Tibial artery (tissue), 4 donors: ENCODE measurements around the gene EGF.
A peak's percentile ranks its signal among the peaks of the same experiment; 100 is the strongest.
"Not testable (repeated sequence)": the region's sequence is repeated elsewhere in the genome, so short reads cannot be mapped to it uniquely, and the experiment has no call there.

Experiments
- DNase-seq, 2 donors: peaks; one replicate each; pipeline ENCODE4 v3.0.0-alpha.2; 2019
- H3K27ac ChIP-seq, 2 donors: fragments of 200-600 bp; sonication (generic) in 1 of 2; 1 replicate in 1 of 2; 2 replicates in 1 of 2; pipeline ENCODE4 v1.5.1; 2018 to 2019; ENCODE audit warnings: mild to moderate bottlenecking in 1 of 2
- H3K27me3 ChIP-seq, 2 donors: fragments of 200-600 bp; sonication (generic) in 1 of 2; one replicate each; pipeline versions ENCODE4 v1.5.1 to v1.6.0; 2016 to 2019
- H3K36me3 ChIP-seq, 3 donors: fragments of 200-600 bp; sonication (generic) in 2 of 3; one replicate each; pipeline ENCODE4 v1.5.1; 2016 to 2019; ENCODE audit warnings: mild to moderate bottlenecking in 2 of 3
- H3K4me1 ChIP-seq, 4 donors: fragments of 200-600 bp; sonication (generic) in 2 of 4; 1 replicate in 3 of 4; 2 replicates in 1 of 4; pipeline ENCODE4 v1.5.1; 2016 to 2019
- H3K4me3 ChIP-seq, 2 donors: fragments of 200-600 bp; sonication (generic) in 1 of 2; 1 replicate in 1 of 2; 2 replicates in 1 of 2; pipeline ENCODE4 v1.5.1; 2018 to 2019; ENCODE audit warnings: mild to moderate bottlenecking in 2 of 2
- H3K9me3 ChIP-seq, 3 donors: fragments of 200-600 bp; sonication (generic) in 1 of 3; one replicate each; pipeline ENCODE4 v1.5.1; 2016 to 2019
- intact Hi-C: fragments of 100-400 bp; cut with DNase I; formaldehyde crosslinking; loops from one replicate; pipeline ENCODE4 v1.15.0; 2023; ENCODE audit warnings: low total_unique reads
- TF ChIP-seq, protein P1 (sequence below), 2 experiments: fragments of 200-600 bp in 1 of 2; fragments of 450-650 bp in 1 of 2; IDR thresholded peaks; one replicate each; pipeline ENCODE4 v1.5.1; 2017 to 2019; ENCODE audit warnings: antibody characterized with exemption in 2 of 2, mild to moderate bottlenecking in 1 of 2, moderate library complexity in 1 of 2

EGF gene

DNA sequence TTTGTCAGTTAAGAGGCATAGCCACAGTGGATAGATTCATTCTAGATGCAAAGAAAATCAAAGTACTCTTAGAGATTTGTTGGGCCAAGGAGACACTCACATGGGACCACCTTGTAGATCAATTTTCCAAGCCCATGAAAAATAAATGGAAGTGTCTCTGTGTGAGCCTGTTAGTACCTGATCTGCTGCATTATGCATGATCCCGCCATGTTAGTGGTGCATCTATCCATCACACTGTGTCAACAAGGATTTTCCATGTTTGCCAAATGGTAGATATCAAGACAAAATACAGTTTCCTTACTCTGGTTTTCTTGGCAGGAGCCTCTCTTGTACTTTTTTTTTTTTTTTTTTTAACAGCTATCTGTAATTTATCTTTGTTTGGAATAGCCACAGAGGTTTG, 112.4 kb downstream of the EGF start:
- intact Hi-C loops, result no loop called here
- no peaks in the 10 kb centered on the region for H3K36me3 ChIP-seq
- H3K4me3 ChIP-seq, result no peak overlapping the region
- no peak overlapping the region for H3K27ac ChIP-seq
- no peaks in the 10 kb centered on the region for H3K27me3 ChIP-seq
- no peak for DNase-seq
- no peaks in the 10 kb centered on the region for H3K4me1 ChIP-seq
- H3K9me3 ChIP-seq, result no peaks in the 10 kb centered on the region
- TF ChIP-seq, protein P1, sequence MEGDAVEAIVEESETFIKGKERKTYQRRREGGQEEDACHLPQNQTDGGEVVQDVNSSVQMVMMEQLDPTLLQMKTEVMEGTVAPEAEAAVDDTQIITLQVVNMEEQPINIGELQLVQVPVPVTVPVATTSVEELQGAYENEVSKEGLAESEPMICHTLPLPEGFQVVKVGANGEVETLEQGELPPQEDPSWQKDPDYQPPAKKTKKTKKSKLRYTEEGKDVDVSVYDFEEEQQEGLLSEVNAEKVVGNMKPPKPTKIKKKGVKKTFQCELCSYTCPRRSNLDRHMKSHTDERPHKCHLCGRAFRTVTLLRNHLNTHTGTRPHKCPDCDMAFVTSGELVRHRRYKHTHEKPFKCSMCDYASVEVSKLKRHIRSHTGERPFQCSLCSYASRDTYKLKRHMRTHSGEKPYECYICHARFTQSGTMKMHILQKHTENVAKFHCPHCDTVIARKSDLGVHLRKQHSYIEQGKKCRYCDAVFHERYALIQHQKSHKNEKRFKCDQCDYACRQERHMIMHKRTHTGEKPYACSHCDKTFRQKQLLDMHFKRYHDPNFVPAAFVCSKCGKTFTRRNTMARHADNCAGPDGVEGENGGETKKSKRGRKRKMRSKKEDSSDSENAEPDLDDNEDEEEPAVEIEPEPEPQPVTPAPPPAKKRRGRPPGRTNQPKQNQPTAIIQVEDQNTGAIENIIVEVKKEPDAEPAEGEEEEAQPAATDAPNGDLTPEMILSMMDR (IDR thresholded peaks at IDR 0.05), result no peak

DNA sequence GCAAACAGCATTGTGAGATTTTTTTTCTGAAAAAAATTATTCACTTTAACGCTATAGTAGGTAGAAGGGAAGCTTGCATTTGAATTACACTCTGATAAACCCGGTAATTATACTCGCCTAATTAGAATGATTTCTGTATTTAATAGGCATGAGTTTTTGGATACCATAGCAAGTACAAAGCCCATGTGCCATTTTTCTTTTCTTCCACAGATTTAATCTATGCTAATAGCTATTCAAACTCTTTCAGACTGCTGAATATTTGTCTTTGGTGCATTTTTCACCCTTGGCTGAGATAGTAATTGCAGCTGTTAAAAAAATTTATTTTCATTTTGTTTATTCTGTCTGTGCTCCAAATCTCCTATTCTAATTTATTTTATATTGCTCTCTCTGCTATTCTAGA, 113.0 kb downstream of the EGF start:
- no peaks in the 10 kb centered on the region for H3K9me3 ChIP-seq
- peaks cover 0 to 2% of the 10 kb centered on the region in 2 donors for H3K27me3 ChIP-seq
- no peaks in the 10 kb centered on the region for H3K36me3 ChIP-seq
- H3K4me1 ChIP-seq, result no peaks in the 10 kb centered on the region
- intact Hi-C loops, result no loop called here
- H3K27ac ChIP-seq, result no peak overlapping the region
- no peak for DNase-seq
- H3K4me3 ChIP-seq, result no peak overlapping the region
- TF ChIP-seq, protein P1 (IDR thresholded peaks at IDR 0.05), result no peak

GRCh38 chr4:110032603-110033002, 119.9 kb downstream of the EGF start:
- intact Hi-C loops, result no loop called here
- Histone ChIP-seq H3K36me3 (no peaks in the 10 kb centered on the region), H3K4me1 (no peaks in the 10 kb centered on the region), H3K4me3 (no peak overlapping the region), H3K27ac (no peak overlapping the region), H3K27me3 (peaks cover 0 to 8% of the 10 kb centered on the region in 2 donors), H3K9me3 (no peaks in the 10 kb centered on the region)
- TF ChIP-seq, protein P1 (IDR thresholded peaks at IDR 0.05), result no peak
- DNase-seq, result peak in 1 of 2 donors; percentile 64

DNA sequence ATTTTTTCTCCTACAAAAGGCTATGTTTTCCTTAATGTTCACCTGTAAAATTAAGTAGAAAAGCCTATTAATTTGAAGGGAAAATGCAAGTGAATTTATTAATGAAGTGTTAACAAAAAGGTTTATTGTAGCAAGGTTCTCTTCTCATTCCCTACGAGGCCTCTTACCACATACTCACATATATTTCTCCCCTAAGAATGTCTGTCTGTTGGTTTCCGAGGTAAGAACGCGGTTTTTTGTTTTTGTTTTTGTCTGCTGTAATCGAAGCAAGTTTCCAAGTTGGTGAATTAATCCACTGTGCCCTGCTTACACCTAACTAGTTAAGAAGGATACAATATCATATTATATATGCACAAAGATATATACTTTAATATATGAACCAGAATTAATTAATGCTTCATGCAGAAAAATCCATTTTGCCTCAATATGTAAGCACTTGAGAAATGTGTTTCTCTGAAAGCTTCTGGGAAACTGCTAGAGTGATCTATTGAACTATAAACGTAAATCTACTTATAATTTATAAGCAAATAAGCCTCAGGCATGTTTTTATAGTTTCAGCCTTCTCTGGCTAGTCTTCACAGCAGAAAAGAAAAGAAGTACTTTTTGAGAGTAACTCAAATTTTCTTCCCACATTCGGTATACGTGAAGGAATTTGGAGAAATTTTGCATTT, 120.8 kb downstream of the EGF start:
- no peak for DNase-seq
- Histone ChIP-seq H3K9me3 (no peaks in the 10 kb centered on the region), H3K36me3 (no peaks in the 10 kb centered on the region), H3K4me3 (no peak overlapping the region), H3K27ac (no peak overlapping the region), H3K4me1 (no peaks in the 10 kb centered on the region), H3K27me3 (peaks cover 0 to 8% of the 10 kb centered on the region in 2 donors)
- intact Hi-C loops, result no loop called here
- TF ChIP-seq, protein P1 (IDR thresholded peaks at IDR 0.05), result no peak

- H3K4me1 ChIP-seq, result no peaks in the 10 kb centered on the region
- no peaks in the 10 kb centered on the region for H3K36me3 ChIP-seq
- peak in 1 of 2 donors; percentile 34 for DNase-seq
- TF ChIP-seq, protein P1 (IDR thresholded peaks at IDR 0.05), result no peak
- peaks cover 0 to 8% of the 10 kb centered on the region in 2 donors for H3K27me3 ChIP-seq
- no peak overlapping the region for H3K27ac ChIP-seq
- H3K9me3 ChIP-seq, result no peaks in the 10 kb centered on the region
- H3K4me3 ChIP-seq, result no peak overlapping the region
- intact Hi-C loops, result no loop called here
These were observed 121.3 kb downstream of the EGF start for GRCh38 chr4:110034026-110034393.

DNA sequence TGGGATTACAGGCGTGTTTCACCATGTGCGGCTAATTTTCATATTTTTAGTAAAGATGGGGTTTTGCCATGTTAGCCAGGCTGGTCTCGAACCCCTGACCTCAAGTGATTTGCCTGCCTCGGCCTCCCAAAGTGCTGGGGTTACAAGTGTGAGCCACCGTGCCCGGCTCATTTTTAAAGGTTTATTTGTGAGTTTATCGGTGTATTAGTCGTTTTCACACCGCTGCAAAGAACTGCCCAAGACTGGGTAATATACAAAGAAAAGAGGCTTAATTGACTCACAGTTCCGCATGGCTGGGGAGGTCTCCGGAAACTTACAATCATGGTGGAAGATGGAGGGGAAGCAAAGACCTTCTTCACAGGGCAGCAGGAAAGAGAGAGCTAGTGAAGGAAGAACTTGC, 126.5 kb downstream of the EGF start:
- H3K27ac ChIP-seq, H3K4me3 ChIP-seq, H3K27me3 ChIP-seq, H3K36me3 ChIP-seq, H3K4me1 ChIP-seq, intact Hi-C loops, DNase-seq, H3K9me3 ChIP-seq: not testable (repeated sequence)
